WTC11 (cell line): Measurements from ENCODE around the gene CAPZB. TPM values are rescaled to one million over a fixed set of nuclear protein-coding genes. Genes with fewer than 3 reads are reported as not detected.

Experiments used
- ATAC-seq: fragments of 200-7000 bp; cut with Tn5 transposase; 2 replicates; pipeline ENCODE4 v1.10.0; 2021; ENCODE audit warnings: mild to moderate bottlenecking, moderate library complexity
- CTCF ChIA-PET: fragments of 300-600 bp; sonication (Branson Sonifier 250); formaldehyde crosslinking; loops from one replicate; lab custom pipeline; 2021; ENCODE audit warnings: antibody characterized with exemption; lab: Charles Lee
- POLR2A ChIA-PET: fragments of 350-600 bp; sonication (Branson Sonifier 250); formaldehyde crosslinking; loops from one replicate; lab custom pipeline; 2021; ENCODE audit warnings: antibody characterized with exemption; lab: Charles Lee
- DNase-seq: peaks from one replicate; pipeline ENCODE4 v3.0.0; 2021; ENCODE audit warnings: low spot score
- H3K27ac Mint-ChIP-seq: 2 replicates; pipeline ENCODE4 v1.8.0; 2021; ENCODE audit warnings: mixed read lengths
- H3K27me3 Mint-ChIP-seq: 2 replicates; pipeline ENCODE4 v1.8.0; 2021; ENCODE audit warnings: low read depth, mild to moderate bottlenecking, moderate library complexity, mixed read lengths
- H3K36me3 Mint-ChIP-seq: 2 replicates; pipeline ENCODE4 v1.8.0; 2021; ENCODE audit warnings: mixed read lengths
- H3K4me1 Mint-ChIP-seq: 2 replicates; pipeline ENCODE4 v1.8.0; 2022; ENCODE audit warnings: mixed read lengths
- H3K4me3 Mint-ChIP-seq: 2 replicates; pipeline ENCODE4 v1.8.0; 2021; ENCODE audit warnings: mild to moderate bottlenecking, moderate library complexity, mixed read lengths
- H3K9me3 Mint-ChIP-seq: 2 replicates; pipeline ENCODE4 v1.8.0; 2021; ENCODE audit warnings: mixed read lengths
- AFF4 ChIP-seq: sonication (generic); formaldehyde crosslinking; IDR thresholded peaks from 2 replicates; pipeline ENCODE4 v1.8.1; 2023; ENCODE audit warnings: mild to moderate bottlenecking, missing genetic modification reagents, borderline replicate concordance
- CTCF ChIP-seq: fragments of 200-600 bp; IDR thresholded peaks from 2 replicates; pipeline ENCODE4 v1.8.0; 2022; ENCODE audit warnings: antibody characterized with exemption
- E2F5 ChIP-seq: sonication (generic); formaldehyde crosslinking; IDR thresholded peaks from 2 replicates; pipeline ENCODE4 v1.8.1; 2022; ENCODE audit warnings: mild to moderate bottlenecking, moderate library complexity, missing genetic modification reagents
- GABPB1 ChIP-seq: sonication (generic); formaldehyde crosslinking; IDR thresholded peaks from 2 replicates; pipeline ENCODE4 v1.8.1; 2023; ENCODE audit warnings: mild to moderate bottlenecking, missing genetic modification reagents
- PREB ChIP-seq: sonication (generic); formaldehyde crosslinking; IDR thresholded peaks from 2 replicates; pipeline ENCODE4 v1.8.1; 2022; ENCODE audit warnings: mild to moderate bottlenecking, missing genetic modification reagents, moderate library complexity, borderline replicate concordance
- TCF7 ChIP-seq: sonication (generic); formaldehyde crosslinking; IDR thresholded peaks from 2 replicates; pipeline ENCODE4 v1.8.0; 2022; ENCODE audit warnings: mild to moderate bottlenecking, low read depth, missing genetic modification reagents, moderate library complexity
- TP53 ChIP-seq: sonication (generic); formaldehyde crosslinking; IDR thresholded peaks from 2 replicates; pipeline ENCODE4 v1.8.1; 2023; ENCODE audit warnings: mild to moderate bottlenecking, missing genetic modification reagents
- ZBTB21 ChIP-seq: sonication (generic); formaldehyde crosslinking; IDR thresholded peaks from 2 replicates; pipeline ENCODE4 v1.8.1; 2023; ENCODE audit warnings: mild to moderate bottlenecking, missing genetic modification reagents, borderline replicate concordance
- ZMAT4 ChIP-seq: fragments of 250-450 bp; sonication (Bioruptor Pico); IDR thresholded peaks from 2 replicates; pipeline ENCODE4 v1.9.0; 2021; ENCODE audit warnings: mild to moderate bottlenecking
- ZNF121 ChIP-seq: sonication (generic); formaldehyde crosslinking; IDR thresholded peaks from 2 replicates; pipeline ENCODE4 v1.8.0; 2023; ENCODE audit warnings: missing genetic modification reagents
- ZNF219 ChIP-seq: sonication (generic); formaldehyde crosslinking; IDR thresholded peaks from 2 replicates; pipeline ENCODE4 v1.8.0; 2023; ENCODE audit warnings: missing genetic modification reagents, mild to moderate bottlenecking, borderline replicate concordance
- ZNF232 ChIP-seq: sonication (generic); formaldehyde crosslinking; IDR thresholded peaks from 2 replicates; pipeline ENCODE4 v1.8.0; 2022; ENCODE audit warnings: mild to moderate bottlenecking, missing genetic modification reagents
- ZNF263 ChIP-seq: sonication (generic); formaldehyde crosslinking; IDR thresholded peaks from 2 replicates; pipeline ENCODE4 v1.8.1; 2022; ENCODE audit warnings: low read depth, mild to moderate bottlenecking, moderate library complexity, missing genetic modification reagents
- ZNF281 ChIP-seq: sonication (generic); formaldehyde crosslinking; IDR thresholded peaks from 2 replicates; pipeline ENCODE4 v1.8.0; 2023; ENCODE audit warnings: mild to moderate bottlenecking, missing genetic modification reagents
- ZNF317 ChIP-seq: sonication (generic); formaldehyde crosslinking; IDR thresholded peaks from 2 replicates; pipeline ENCODE4 v1.8.1; 2023; ENCODE audit warnings: low read depth, mild to moderate bottlenecking, moderate library complexity, missing genetic modification reagents, borderline replicate concordance
- ZNF416 ChIP-seq: fragments of 250-450 bp; sonication (Bioruptor Pico); IDR thresholded peaks from 2 replicates; pipeline ENCODE4 v1.9.0; 2021; ENCODE audit warnings: mild to moderate bottlenecking, inconsistent platforms
- ZNF512 ChIP-seq: sonication (generic); formaldehyde crosslinking; IDR thresholded peaks from 2 replicates; pipeline ENCODE4 v1.8.1; 2022; ENCODE audit warnings: missing genetic modification reagents, borderline replicate concordance
- total RNA-seq: library from RNA; stranded (reverse); gene quantifications from 3 replicates; pipeline ENCODE4 v1.2.3, GENCODE V29; 2021

The CAPZB gene
- total RNA-seq, 1 experiment from 2014 or later, result 348 TPM

GRCh38 chr1:19430121-19431068 is 54.9 kb downstream of the CAPZB start (continued):
- no peak for TF ChIP-seq CTCF
- no peak for TF ChIP-seq ZNF416 (CRISPR knock-in tag)
- no peak for TF ChIP-seq ZNF263 (CRISPR knock-in tag)
- TF ChIP-seq TCF7 (CRISPR knock-in tag), result no peak
- no peak for TF ChIP-seq ZBTB21 (CRISPR knock-in tag)
- TF ChIP-seq ZNF219 (CRISPR knock-in tag), result no peak
- TF ChIP-seq E2F5 (CRISPR knock-in tag), result no peak

- H3K27ac Mint-ChIP-seq, result peak overlapping the region; percentile 25
- H3K4me3 Mint-ChIP-seq, result no peak overlapping the region
- TF ChIP-seq ZMAT4 (CRISPR knock-in tag) (no peak), ZNF121 (CRISPR knock-in tag) (no peak), ZNF512 (CRISPR knock-in tag) (no peak), ZNF232 (no peak)
- H3K36me3 Mint-ChIP-seq, result peaks cover 5% of the 10 kb centered on the region; the same call in 1 of the 2 replicates
- DNase-seq (no peak), ATAC-seq (peak; percentile 75)
- H3K9me3 Mint-ChIP-seq, result no peaks in the 10 kb centered on the region
- H3K4me1 Mint-ChIP-seq, result peaks cover 24% of the 10 kb centered on the region
- H3K27me3 Mint-ChIP-seq, result no peaks in the 10 kb centered on the region
- CTCF ChIA-PET, result interaction anchor here (1.2 to 2.4 kb wide), 2 partner anchors 55 to 224 kb away, joined by 4 to 5 read pairs; no protein-coding TSS in a partner anchor
- POLR2A ChIA-PET, result interaction anchor here (0.9 kb wide), 1 partner anchor 13 kb away, joined by 3 read pairs; no protein-coding TSS in a partner anchor
Measured at GRCh38 chr1:19429611-19430010, 55.7 kb downstream of the CAPZB start.

- POLR2A ChIA-PET, result no interaction called here
- no peak for ATAC-seq
- TF ChIP-seq ZNF281 (no peak), TP53 (no peak), GABPB1 (CRISPR knock-in tag) (no peak), AFF4 (CRISPR knock-in tag) (no peak), ZNF317 (no peak), PREB (CRISPR knock-in tag) (no peak)
Measured at GRCh38 chr1:19427087-19427781, 58.1 kb downstream of the CAPZB start.

More at GRCh38 chr1:19427087-19427781, 58.1 kb downstream of the CAPZB start:
- H3K36me3 Mint-ChIP-seq, result no peaks in the 10 kb centered on the region; the same call in 1 of the 2 replicates
- peaks cover 25% of the 10 kb centered on the region for H3K4me1 Mint-ChIP-seq
- CTCF ChIA-PET, result interaction anchor here (0.8 to 1.3 kb wide), 2 partner anchors 14 to 53 kb away, joined by 3 to 4 read pairs; no protein-coding TSS in a partner anchor
- no peak overlapping the region for H3K4me3 Mint-ChIP-seq
- H3K27me3 Mint-ChIP-seq, result no peaks in the 10 kb centered on the region
- no peak overlapping the region for H3K27ac Mint-ChIP-seq
- H3K9me3 Mint-ChIP-seq, result no peaks in the 10 kb centered on the region
- DNase-seq, result no peak
